GM13976 (cell line): Measurements from ENCODE around the gene KRTAP10-6.
"Not testable (repeated sequence)": the region's sequence is repeated elsewhere in the genome, so short reads cannot be mapped to it uniquely, and the experiment has no call there.

ENCODE experiments used
- DNase-seq: peaks from one replicate; pipeline ENCODE4 v3.0.0; 2012; ENCODE audit warnings: low spot score
- CTCF ChIP-seq: IDR thresholded peaks from 2 replicates; pipeline ENCODE4 v1.5.1; 2012; ENCODE audit warnings: borderline replicate concordance, mild to moderate bottlenecking; ENCODE audit not compliant: insufficient read depth; ENCODE audit errors: extremely low read depth, missing control alignments, control extremely low read depth
- in situ Hi-C: fragments of 300-500 bp; cut with MboI; formaldehyde crosslinking; loops from one replicate; pipeline ENCODE4 v1.12.0; 2022; ENCODE audit warnings: low sequenced_read_pairs, mixed read lengths, inconsistent platforms; ENCODE audit not compliant: unreplicated experiment

Gene KRTAP10-6

GRCh38 chr21:44579833-44580144 is 12.5 kb downstream of the KRTAP10-6 start:
- in situ Hi-C loops: no loop called here
- TF ChIP-seq CTCF: no peak
- no peak for DNase-seq

DNA sequence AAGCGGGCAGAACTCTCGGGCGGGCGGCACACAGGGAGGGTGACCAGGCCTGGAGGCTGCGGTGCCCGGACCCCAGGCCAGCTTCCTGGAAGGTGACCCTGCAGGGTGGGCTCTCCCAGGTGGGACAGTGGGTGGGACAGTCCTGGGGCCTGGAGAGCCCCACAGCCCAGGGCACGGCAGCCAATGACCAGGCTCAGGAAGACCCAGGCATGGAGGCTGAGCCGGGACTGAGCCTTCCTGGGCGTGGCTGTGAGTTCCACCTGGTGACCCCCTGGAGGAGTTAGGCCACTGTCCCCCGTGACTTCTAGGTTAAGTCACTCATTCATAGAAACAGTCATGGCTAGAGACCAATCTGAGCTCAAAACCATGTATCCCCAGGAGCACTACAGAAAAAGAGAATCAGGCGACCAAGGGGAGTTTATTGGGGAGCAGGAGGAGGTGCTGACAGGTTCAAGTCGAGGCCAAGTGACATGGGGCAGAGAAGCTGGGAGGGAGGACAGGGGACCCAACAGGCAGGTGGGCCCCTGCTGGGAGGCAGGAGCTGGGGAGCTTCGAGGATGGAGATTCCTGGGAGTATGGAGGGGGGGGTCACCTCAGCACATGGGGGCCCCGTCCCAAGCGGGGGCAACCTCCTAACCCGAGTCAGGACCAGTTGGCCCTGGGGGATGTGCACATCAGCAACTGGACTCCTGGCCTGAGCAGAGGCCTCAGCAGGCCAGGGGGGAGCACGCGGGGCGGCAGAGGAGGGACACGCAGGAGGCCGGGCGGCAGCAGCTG is 13.1 kb downstream of the KRTAP10-6 start:
- no peak for TF ChIP-seq CTCF
- in situ Hi-C loops: no loop called here
- DNase-seq: no peak

DNA sequence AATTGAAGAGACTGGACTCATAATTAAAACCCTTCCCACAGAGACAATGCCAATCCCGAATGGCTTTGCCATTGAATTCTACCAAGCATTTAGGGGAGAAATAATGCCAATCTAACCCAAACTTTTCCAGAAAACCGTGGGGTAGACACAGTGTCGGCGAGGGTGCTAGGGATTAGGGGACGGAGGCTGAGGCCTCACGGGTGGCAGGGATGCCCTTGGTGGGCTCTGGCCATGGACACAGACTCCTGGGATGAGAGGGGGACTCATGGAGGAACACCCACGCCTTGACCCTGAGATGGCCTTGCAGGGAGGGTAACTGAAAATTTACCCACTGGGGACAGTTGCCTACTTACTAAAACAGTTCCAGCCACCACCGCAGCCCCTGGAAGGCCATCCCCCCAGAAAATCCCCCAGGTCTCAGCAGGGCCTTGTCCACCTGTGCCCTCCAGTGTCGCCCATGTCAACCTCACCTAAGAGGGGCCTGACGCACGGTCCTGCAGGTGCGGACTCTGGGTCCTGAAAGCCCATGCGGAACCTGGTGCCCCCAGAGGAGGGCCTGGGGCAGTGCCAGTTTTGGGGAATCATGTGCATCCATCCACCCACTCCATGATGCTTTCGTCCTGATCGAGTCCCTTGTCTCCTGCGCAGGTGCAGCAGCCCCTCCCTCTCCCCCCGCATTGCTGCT is 13.8 kb downstream of the KRTAP10-6 start:
- TF ChIP-seq CTCF: no peak
- in situ Hi-C loops: no loop called here
- DNase-seq: no peak

GRCh38 chr21:44576025-44576420 is 16.3 kb downstream of the KRTAP10-6 start:
- DNase-seq: no peak
- in situ Hi-C loops: no loop called here
- TF ChIP-seq CTCF: no peak

DNA sequence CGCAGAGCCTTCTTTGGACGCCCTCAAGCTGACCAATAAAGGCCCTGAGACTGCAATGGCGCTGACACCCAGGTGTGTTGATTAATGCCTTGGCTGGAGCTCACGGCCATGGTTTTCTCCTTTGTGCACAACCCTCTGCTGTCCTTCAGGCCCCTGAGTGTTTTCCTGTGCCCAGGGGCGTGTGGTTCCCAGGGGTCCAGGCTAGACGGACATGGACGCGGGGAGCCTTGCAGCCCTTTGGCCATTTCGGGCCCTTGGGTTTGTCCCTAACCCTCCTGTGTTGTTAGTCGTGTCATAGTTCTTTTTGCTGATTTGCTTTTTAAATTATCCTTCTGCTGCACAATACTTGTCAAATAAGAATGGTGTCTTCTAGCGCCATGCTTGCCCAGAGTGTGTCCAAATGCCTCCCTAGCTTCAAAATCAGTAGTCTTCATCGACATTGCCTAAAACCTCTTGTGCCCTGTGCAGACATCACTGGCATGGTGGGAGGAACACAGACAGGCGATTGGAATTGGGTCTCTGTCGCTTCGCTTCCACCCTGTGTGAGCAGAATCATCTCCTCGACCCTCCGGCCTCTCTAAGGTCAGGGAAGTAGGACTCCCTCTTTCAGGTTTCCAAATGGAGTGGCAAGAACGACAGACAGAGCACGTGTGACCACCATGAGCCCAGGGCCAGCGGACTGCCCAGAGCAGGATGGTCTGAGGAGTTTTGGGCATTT is 16.8 kb downstream of the KRTAP10-6 start:
- TF ChIP-seq CTCF: no peak
- in situ Hi-C loops: no loop called here
- no peak for DNase-seq

DNA sequence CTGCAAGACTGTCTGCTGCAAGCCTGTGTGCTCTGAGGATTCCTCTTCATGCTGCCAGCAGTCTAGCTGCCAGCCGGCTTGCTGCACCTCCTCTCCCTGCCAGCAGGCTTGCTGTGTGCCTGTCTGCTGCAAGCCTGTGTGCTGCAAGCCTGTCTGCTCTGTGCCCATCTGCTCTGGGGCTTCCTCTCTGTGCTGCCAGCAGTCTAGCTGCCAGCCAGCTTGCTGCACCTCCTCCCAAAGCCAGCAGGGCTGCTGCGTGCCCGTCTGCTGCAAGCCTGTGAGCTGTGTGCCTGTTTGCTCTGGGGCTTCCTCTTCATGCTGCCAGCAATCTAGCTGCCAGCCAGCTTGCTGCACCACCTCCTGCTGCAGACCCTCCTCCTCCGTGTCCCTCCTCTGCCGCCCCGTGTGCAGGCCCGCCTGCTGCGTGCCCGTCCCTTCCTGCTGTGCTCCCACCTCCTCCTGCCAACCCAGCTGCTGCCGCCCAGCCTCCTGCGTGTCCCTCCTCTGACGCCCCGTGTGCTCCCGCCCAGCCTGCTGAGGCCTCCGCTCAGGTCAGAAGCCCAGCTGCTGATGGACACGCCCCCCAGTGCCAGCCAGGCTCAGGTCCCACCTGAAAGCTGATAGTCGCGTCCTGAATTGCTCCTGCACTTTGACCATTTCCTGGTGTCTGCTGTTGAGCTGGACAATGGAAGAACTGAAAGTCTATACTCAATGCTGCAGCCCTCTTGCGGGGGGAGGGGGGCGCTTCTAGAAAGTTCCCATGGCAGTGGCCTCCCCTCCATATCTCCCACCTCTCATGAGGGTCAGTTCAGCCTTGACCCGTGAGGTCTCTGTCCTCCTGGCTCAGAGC is 17.6 kb downstream of the KRTAP10-6 start:
- no peak for TF ChIP-seq CTCF
- in situ Hi-C loops: no loop called here
- no peak for DNase-seq

GRCh38 chr21:44573630-44574456 is 18.5 kb downstream of the KRTAP10-6 start, which contains the start of gene KRTAP10-4:
Gene KRTAP10-4 (plus strand): TSS chr21:44573729. CDS start chr21:44573759, 30 bp downstream.
- DNase-seq, in situ Hi-C loops: not testable (repeated sequence)
